SJCRH30 (cell line): Measurements from ENCODE around the gene GGA3. TPM values are rescaled to one million over a fixed set of nuclear protein-coding genes. Genes with fewer than 3 reads are reported as not detected.

Experiments
- DNase-seq, 2 experiments: peaks; one replicate each; pipeline ENCODE4 v3.0.0-alpha.2; 2015 to 2020
- H3K27ac ChIP-seq: fragments of 250-450 bp; sonication (Bioruptor Pico); 2 replicates; pipeline ENCODE4 v1.5.1; 2020; ENCODE audit warnings: mild to moderate bottlenecking, moderate library complexity
- H3K27me3 ChIP-seq: fragments of 250-450 bp; sonication (Bioruptor Pico); 2 replicates; pipeline ENCODE4 v1.5.1; 2020; ENCODE audit warnings: mild to moderate bottlenecking, moderate library complexity
- H3K36me3 ChIP-seq: fragments of 250-450 bp; sonication (Bioruptor Pico); 2 replicates; pipeline ENCODE4 v1.5.1; 2020; ENCODE audit warnings: mild to moderate bottlenecking, moderate library complexity
- H3K4me1 ChIP-seq: fragments of 250-450 bp; sonication (Bioruptor Pico); 2 replicates; pipeline ENCODE4 v1.5.1; 2020; ENCODE audit warnings: mild to moderate bottlenecking, moderate library complexity
- H3K4me3 ChIP-seq: fragments of 250-450 bp; sonication (Bioruptor Pico); 2 replicates; pipeline ENCODE4 v1.5.1; 2020; ENCODE audit warnings: mild to moderate bottlenecking, moderate library complexity
- H3K9me3 ChIP-seq: fragments of 250-450 bp; sonication (Bioruptor Pico); replicated peaks from 2 replicates; pipeline ENCODE4 v1.5.1; 2020; ENCODE audit warnings: mild to moderate bottlenecking, moderate library complexity
- total RNA-seq: library from RNA; depleted of rRNA; stranded (reverse); fragments of >200 nt; shearing (Covaris generic); gene quantifications from 2 replicates; pipeline ENCODE4 v1.2.3, GENCODE V29; 2014

GGA3 gene
- total RNA-seq, 1 experiment from 2014 or later, result 26.6 TPM

- Histone ChIP-seq H3K4me3 (no peak overlapping the region), H3K36me3 (peaks cover 39% of the 10 kb centered on the region), H3K9me3 (no peaks in the 10 kb centered on the region), H3K27ac (no peak overlapping the region), H3K27me3 (no peaks in the 10 kb centered on the region), H3K4me1 (no peaks in the 10 kb centered on the region)
- no peak for DNase-seq
Measured at GRCh38 chr17:75242461-75243042, 18.9 kb downstream of the GGA3 start.

GRCh38 chr17:75241996-75242460 lies 19.4 kb downstream of the GGA3 start:
- Histone ChIP-seq H3K27me3 (no peaks in the 10 kb centered on the region), H3K4me1 (no peaks in the 10 kb centered on the region), H3K27ac (no peak overlapping the region), H3K9me3 (no peaks in the 10 kb centered on the region), H3K36me3 (peaks cover 44% of the 10 kb centered on the region), H3K4me3 (no peak overlapping the region)
- no peak for DNase-seq

GRCh38 chr17:75241502-75241901 lies 19.9 kb downstream of the GGA3 start:
- DNase-seq, result no peak
- no peak overlapping the region for H3K27ac ChIP-seq
- no peak overlapping the region for H3K4me3 ChIP-seq
- peaks cover 49% of the 10 kb centered on the region for H3K36me3 ChIP-seq
- no peaks in the 10 kb centered on the region for H3K27me3 ChIP-seq
- no peaks in the 10 kb centered on the region for H3K9me3 ChIP-seq
- H3K4me1 ChIP-seq, result no peaks in the 10 kb centered on the region

- Histone ChIP-seq H3K4me3 (no peak overlapping the region), H3K4me1 (no peaks in the 10 kb centered on the region), H3K27ac (no peak overlapping the region), H3K36me3 (peaks cover 48% of the 10 kb centered on the region), H3K9me3 (no peaks in the 10 kb centered on the region), H3K27me3 (no peaks in the 10 kb centered on the region)
- no peak for DNase-seq
Measured at GRCh38 chr17:75241143-75241430, 20.3 kb downstream of the GGA3 start.

- no peaks in the 10 kb centered on the region for H3K27me3 ChIP-seq
- no peak overlapping the region for H3K27ac ChIP-seq
- peak; percentile 66 to 74 for DNase-seq
- no peaks in the 10 kb centered on the region for H3K4me1 ChIP-seq
- peaks cover 47% of the 10 kb centered on the region for H3K36me3 ChIP-seq
- H3K9me3 ChIP-seq, result no peaks in the 10 kb centered on the region
- no peak overlapping the region for H3K4me3 ChIP-seq
Measured at GRCh38 chr17:75240394-75241142, 20.8 kb downstream of the GGA3 start.

GRCh38 chr17:75239778-75240393 lies 21.5 kb downstream of the GGA3 start:
- H3K27ac ChIP-seq, result no peak overlapping the region
- H3K9me3 ChIP-seq, result no peaks in the 10 kb centered on the region
- no peaks in the 10 kb centered on the region for H3K4me1 ChIP-seq
- H3K36me3 ChIP-seq, result peaks cover 53% of the 10 kb centered on the region
- H3K27me3 ChIP-seq, result no peaks in the 10 kb centered on the region
- no peak for DNase-seq
- no peak overlapping the region for H3K4me3 ChIP-seq

GRCh38 chr17:75239214-75239613 lies 22.2 kb downstream of the GGA3 start:
- no peak for DNase-seq
- H3K4me1 ChIP-seq, result no peaks in the 10 kb centered on the region
- H3K9me3 ChIP-seq, result no peaks in the 10 kb centered on the region
- H3K4me3 ChIP-seq, result no peak overlapping the region
- H3K36me3 ChIP-seq, result peaks cover 59% of the 10 kb centered on the region
- H3K27me3 ChIP-seq, result no peaks in the 10 kb centered on the region
- no peak overlapping the region for H3K27ac ChIP-seq

GRCh38 chr17:75238684-75239191 lies 22.7 kb downstream of the GGA3 start:
- no peaks in the 10 kb centered on the region for H3K9me3 ChIP-seq
- no peaks in the 10 kb centered on the region for H3K27me3 ChIP-seq
- no peak overlapping the region for H3K4me3 ChIP-seq
- no peak overlapping the region for H3K27ac ChIP-seq
- peak; percentile 72 to 83 for DNase-seq
- H3K4me1 ChIP-seq, result no peaks in the 10 kb centered on the region
- peaks cover 64% of the 10 kb centered on the region for H3K36me3 ChIP-seq

- Histone ChIP-seq H3K27me3 (no peaks in the 10 kb centered on the region), H3K27ac (no peak overlapping the region), H3K4me3 (no peak overlapping the region), H3K36me3 (peaks cover 65% of the 10 kb centered on the region), H3K4me1 (no peaks in the 10 kb centered on the region), H3K9me3 (no peaks in the 10 kb centered on the region)
- no peak for DNase-seq
Measured at GRCh38 chr17:75238020-75238580, 23.3 kb downstream of the GGA3 start.

- Histone ChIP-seq H3K9me3 (no peaks in the 10 kb centered on the region), H3K27me3 (no peaks in the 10 kb centered on the region), H3K4me3 (no peak overlapping the region), H3K27ac (no peak overlapping the region), H3K4me1 (no peaks in the 10 kb centered on the region), H3K36me3 (peaks cover 65% of the 10 kb centered on the region)
- DNase-seq, result no peak
Measured at GRCh38 chr17:75237100-75238014, 24.0 kb downstream of the GGA3 start.

- Histone ChIP-seq H3K36me3 (peaks cover 78% of the 10 kb centered on the region), H3K9me3 (no peaks in the 10 kb centered on the region), H3K27ac (no peak overlapping the region), H3K4me3 (no peak overlapping the region), H3K4me1 (no peaks in the 10 kb centered on the region), H3K27me3 (no peaks in the 10 kb centered on the region)
- no peak for DNase-seq
Measured at GRCh38 chr17:75232786-75233185, 28.6 kb downstream of the GGA3 start.

- H3K9me3 ChIP-seq, result no peaks in the 10 kb centered on the region
- H3K36me3 ChIP-seq, result peaks cover 73% of the 10 kb centered on the region
- DNase-seq, result no peak
- H3K27ac ChIP-seq, result no peak overlapping the region
- H3K27me3 ChIP-seq, result no peaks in the 10 kb centered on the region
- no peaks in the 10 kb centered on the region for H3K4me1 ChIP-seq
- no peak overlapping the region for H3K4me3 ChIP-seq
Measured at GRCh38 chr17:75231741-75232464, 29.5 kb downstream of the GGA3 start.

GRCh38 chr17:75231071-75231470 lies 30.3 kb downstream of the GGA3 start:
- DNase-seq, result no peak
- Histone ChIP-seq H3K36me3 (peaks cover 75% of the 10 kb centered on the region), H3K27ac (no peak overlapping the region), H3K4me1 (no peaks in the 10 kb centered on the region), H3K27me3 (no peaks in the 10 kb centered on the region), H3K9me3 (no peaks in the 10 kb centered on the region), H3K4me3 (no peak overlapping the region)

GRCh38 chr17:75228847-75229246 lies 32.6 kb downstream of the GGA3 start:
- Histone ChIP-seq H3K36me3 (peaks cover 78% of the 10 kb centered on the region), H3K27me3 (no peaks in the 10 kb centered on the region), H3K4me1 (no peaks in the 10 kb centered on the region), H3K4me3 (no peak overlapping the region), H3K27ac (no peak overlapping the region), H3K9me3 (no peaks in the 10 kb centered on the region)
- no peak for DNase-seq
